Colonic mucosa (tissue), 4 donors: ENCODE measurements around the gene ENKUR. TPM values are rescaled to one million over a fixed set of nuclear protein-coding genes. Genes with fewer than 3 reads are reported as not detected.

Experiments used
- DNase-seq: peaks from one replicate; pipeline ENCODE4 v3.0.0-alpha.2; 2020
- H3K27ac ChIP-seq: fragments of 200-600 bp; one replicate; pipeline ENCODE4 v1.8.0; 2021
- H3K27me3 ChIP-seq: fragments of 200-600 bp; one replicate; pipeline ENCODE4 v1.8.0; 2021
- H3K36me3 ChIP-seq: fragments of 200-600 bp; one replicate; pipeline ENCODE4 v1.8.0; 2021
- H3K4me1 ChIP-seq: fragments of 200-600 bp; one replicate; pipeline ENCODE4 v1.8.0; 2021; ENCODE audit warnings: mild to moderate bottlenecking
- H3K4me3 ChIP-seq: fragments of 200-600 bp; one replicate; pipeline ENCODE4 v1.8.0; 2021
- H3K9ac ChIP-seq, 2 donors: one replicate each; pipeline ENCODE4 v1.7.0; 2013; ENCODE audit warnings: control low read depth in 2 of 2, low read depth in 2 of 2, low read length in 2 of 2
- H3K9me3 ChIP-seq: fragments of 200-600 bp; one replicate; pipeline ENCODE4 v1.8.0; 2021
- intact Hi-C: fragments of 100-400 bp; cut with DNase I; formaldehyde crosslinking; loops from one replicate; pipeline ENCODE4 v1.14.1; 2022
- total RNA-seq, 2 donors: library from RNA; stranded (reverse); fragmentation: NEBNext Ultra II Directional in 1 of 2; extraction: Animal tissue kit (Norgen Biotek cat#: 25700) in 1 of 2; gene quantifications; one replicate each; pipeline ENCODE4 v1.2.1, GENCODE V29; 2021
- TF ChIP-seq, protein P1 (sequence below): fragments of 200-600 bp; IDR thresholded peaks from one replicate; pipeline ENCODE4 v1.8.0; 2022; ENCODE audit warnings: antibody characterized with exemption, mild to moderate bottlenecking
- donor health status: healthy.
- donor health status: DM: no; HTN: no; CAD: no.
- donor health status: DM: no; HTN: no; CAD: no.

Gene ENKUR
- total RNA-seq, 2 donors from 2014 or later, result 0.20 to 0.48 TPM

DNA sequence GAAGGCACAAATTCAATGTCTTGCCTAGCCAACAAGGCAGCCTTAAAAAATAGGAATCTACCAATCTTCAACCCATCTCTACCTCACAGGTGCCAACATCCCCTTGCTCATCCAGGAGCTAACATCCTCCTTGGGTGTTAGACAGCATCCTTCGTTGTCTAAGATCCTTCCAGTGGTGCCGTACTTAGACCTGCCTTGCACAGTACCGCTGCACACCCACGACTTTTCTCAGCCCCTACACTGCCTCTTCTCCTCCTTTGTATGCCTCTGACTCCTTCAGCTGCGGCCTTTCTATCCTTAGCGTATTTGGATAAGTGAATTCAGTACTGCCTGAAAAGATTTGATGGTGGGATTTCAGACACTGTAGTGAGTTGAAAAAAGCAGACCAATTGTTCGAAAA lies 47.6 kb downstream of the ENKUR start:
- no peak for DNase-seq
- H3K4me3 ChIP-seq, result no peak overlapping the region
- no peaks in the 10 kb centered on the region for H3K27me3 ChIP-seq
- TF ChIP-seq, protein P1, sequence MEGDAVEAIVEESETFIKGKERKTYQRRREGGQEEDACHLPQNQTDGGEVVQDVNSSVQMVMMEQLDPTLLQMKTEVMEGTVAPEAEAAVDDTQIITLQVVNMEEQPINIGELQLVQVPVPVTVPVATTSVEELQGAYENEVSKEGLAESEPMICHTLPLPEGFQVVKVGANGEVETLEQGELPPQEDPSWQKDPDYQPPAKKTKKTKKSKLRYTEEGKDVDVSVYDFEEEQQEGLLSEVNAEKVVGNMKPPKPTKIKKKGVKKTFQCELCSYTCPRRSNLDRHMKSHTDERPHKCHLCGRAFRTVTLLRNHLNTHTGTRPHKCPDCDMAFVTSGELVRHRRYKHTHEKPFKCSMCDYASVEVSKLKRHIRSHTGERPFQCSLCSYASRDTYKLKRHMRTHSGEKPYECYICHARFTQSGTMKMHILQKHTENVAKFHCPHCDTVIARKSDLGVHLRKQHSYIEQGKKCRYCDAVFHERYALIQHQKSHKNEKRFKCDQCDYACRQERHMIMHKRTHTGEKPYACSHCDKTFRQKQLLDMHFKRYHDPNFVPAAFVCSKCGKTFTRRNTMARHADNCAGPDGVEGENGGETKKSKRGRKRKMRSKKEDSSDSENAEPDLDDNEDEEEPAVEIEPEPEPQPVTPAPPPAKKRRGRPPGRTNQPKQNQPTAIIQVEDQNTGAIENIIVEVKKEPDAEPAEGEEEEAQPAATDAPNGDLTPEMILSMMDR, result no peak
- no peak overlapping the region for H3K9ac ChIP-seq
- no peaks in the 10 kb centered on the region for H3K36me3 ChIP-seq
- intact Hi-C loops, result no loop called here
- H3K27ac ChIP-seq, result no peak overlapping the region
- no peaks in the 10 kb centered on the region for H3K4me1 ChIP-seq
- H3K9me3 ChIP-seq, result no peaks in the 10 kb centered on the region

DNA sequence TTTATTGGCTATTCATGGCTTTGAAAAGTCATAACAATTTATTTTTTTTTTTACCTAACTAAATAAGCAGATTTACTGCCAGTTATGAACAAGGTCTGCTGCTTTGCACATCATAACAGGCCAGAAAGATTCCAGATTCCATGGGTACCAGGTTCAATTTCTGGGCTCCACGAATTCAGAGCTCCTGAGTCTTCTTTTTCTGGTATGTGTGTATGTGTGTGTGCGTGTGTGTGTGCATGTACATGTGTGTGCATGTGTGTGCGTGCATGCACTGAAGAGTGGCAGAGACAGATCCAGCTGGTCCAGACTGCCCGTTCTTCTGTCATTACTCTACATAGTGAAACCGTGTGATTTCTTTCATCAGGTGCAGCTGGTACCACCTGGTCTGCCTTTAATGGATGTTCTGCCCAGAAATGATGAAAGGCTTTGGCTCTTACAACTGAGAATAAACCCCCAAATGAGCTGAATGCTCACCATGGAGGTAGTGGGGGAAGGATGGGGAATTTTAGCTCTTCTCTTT lies 48.9 kb downstream of the ENKUR start:
- no peaks in the 10 kb centered on the region for H3K27me3 ChIP-seq
- no peak overlapping the region for H3K4me3 ChIP-seq
- no peak for DNase-seq
- no peak overlapping the region for H3K9ac ChIP-seq
- TF ChIP-seq, protein P1, result no peak
- no peaks in the 10 kb centered on the region for H3K9me3 ChIP-seq
- H3K4me1 ChIP-seq, result no peaks in the 10 kb centered on the region
- H3K27ac ChIP-seq, result no peak overlapping the region
- intact Hi-C loops, result no loop called here
- H3K36me3 ChIP-seq, result no peaks in the 10 kb centered on the region

DNA sequence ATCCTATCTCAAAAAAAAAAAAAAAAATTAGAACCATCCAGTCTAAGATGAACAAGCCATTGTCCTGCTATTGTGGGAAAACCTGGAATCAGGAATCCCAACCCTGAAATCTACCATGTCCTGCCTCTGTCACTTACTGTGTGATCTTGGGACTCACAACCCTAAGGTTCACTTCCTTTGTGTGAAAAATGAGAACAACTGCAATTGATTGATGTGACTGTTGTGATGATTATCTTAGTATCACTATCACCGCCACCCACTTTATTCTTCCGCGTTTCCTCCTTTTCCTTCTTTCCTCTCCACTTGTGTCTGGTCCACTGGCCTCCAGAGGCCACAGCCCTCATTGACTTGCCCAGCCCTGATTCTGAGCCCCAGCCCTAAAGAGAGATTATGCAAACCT lies 50.9 kb downstream of the ENKUR start:
- Histone ChIP-seq H3K4me1 (no peaks in the 10 kb centered on the region), H3K9ac (no peak overlapping the region), H3K27me3 (no peaks in the 10 kb centered on the region), H3K4me3 (no peak overlapping the region), H3K36me3 (no peaks in the 10 kb centered on the region), H3K27ac (no peak overlapping the region), H3K9me3 (no peaks in the 10 kb centered on the region)
- no peak for DNase-seq
- TF ChIP-seq, protein P1, result no peak
- intact Hi-C loops, result no loop called here

DNA sequence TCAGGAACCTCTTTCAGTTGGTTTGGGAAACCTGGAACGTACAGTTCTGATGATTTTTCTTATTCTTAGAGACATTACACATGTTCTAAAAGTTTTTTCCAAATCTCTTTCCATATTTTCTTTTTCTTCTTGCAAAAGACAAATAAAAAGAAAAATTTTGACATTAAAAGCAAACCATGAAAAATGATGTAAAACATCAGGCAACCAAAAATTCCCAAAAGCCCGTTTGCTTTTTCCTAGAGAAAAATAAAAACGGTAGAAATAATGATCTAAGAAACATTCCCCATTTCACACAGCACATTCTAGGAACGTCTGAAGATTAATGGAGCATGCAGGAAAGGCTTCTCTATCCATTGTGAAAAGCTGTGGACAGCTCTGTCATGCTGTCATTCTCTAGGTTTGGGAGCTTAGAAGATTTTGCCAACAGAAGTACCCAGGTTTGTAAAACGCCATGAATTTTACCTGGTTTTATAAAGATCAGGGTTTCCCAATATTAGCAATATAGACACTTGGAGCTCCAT lies 52.4 kb downstream of the ENKUR start:
- Histone ChIP-seq H3K27ac (no peak overlapping the region), H3K9ac (no peak overlapping the region)
- no peak for DNase-seq

DNA sequence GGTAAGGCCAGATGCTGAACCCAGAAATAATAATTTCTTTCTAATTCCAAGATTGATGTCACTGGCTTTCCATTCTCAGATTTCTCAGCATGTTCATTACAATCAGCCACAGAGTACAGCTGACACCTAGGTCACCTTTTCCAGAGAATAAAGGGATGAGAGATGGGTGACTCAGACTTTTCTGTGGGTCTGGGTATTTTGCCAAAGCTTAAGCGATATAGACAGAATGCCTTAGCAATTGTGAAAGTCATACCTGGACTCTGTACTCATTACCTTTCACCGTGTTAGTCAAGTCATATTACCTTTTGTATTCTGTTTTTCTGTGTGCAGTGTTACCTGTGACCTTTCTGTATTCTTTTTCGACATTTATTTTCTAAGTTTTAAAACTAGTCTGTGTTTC lies 53.0 kb downstream of the ENKUR start:
- Histone ChIP-seq H3K9me3 (no peaks in the 10 kb centered on the region), H3K4me1 (no peaks in the 10 kb centered on the region), H3K4me3 (no peak overlapping the region), H3K9ac (peak overlapping the region in 1 of 2 donors; percentile 0), H3K27me3 (no peaks in the 10 kb centered on the region), H3K36me3 (no peaks in the 10 kb centered on the region), H3K27ac (no peak overlapping the region)
- DNase-seq, result peak; percentile 53
- intact Hi-C loops, result no loop called here
- TF ChIP-seq, protein P1, result no peak

More for the DNA sequence above, 52.4 kb downstream of the ENKUR start:
- TF ChIP-seq, protein P1, result no peak
- intact Hi-C loops, result no loop called here
- no peaks in the 10 kb centered on the region for H3K4me1 ChIP-seq
- H3K36me3 ChIP-seq, result no peaks in the 10 kb centered on the region
- no peak overlapping the region for H3K4me3 ChIP-seq
- H3K27me3 ChIP-seq, result no peaks in the 10 kb centered on the region
- no peaks in the 10 kb centered on the region for H3K9me3 ChIP-seq
